Glutamatergic neuron (in vitro differentiated cells): Measurements from ENCODE around the gene CALHM4. TPM values are rescaled to one million over a fixed set of nuclear protein-coding genes. Genes with fewer than 3 reads are reported as not detected.

Source experiments
- DNase-seq: peaks from one replicate; pipeline ENCODE4 v3.0.0; 2022
- H3K27ac Mint-ChIP-seq: one replicate; pipeline ENCODE4 v1.8.0; 2020; ENCODE audit warnings: mild to moderate bottlenecking, mixed read lengths, inconsistent platforms; ENCODE audit not compliant: unreplicated experiment
- H3K27me3 Mint-ChIP-seq: one replicate; pipeline ENCODE4 v1.8.0; 2020; ENCODE audit warnings: mild to moderate bottlenecking, moderate library complexity, mixed read lengths, inconsistent platforms; ENCODE audit not compliant: unreplicated experiment
- H3K36me3 Mint-ChIP-seq: one replicate; pipeline ENCODE4 v1.8.0; 2020; ENCODE audit warnings: mild to moderate bottlenecking, mixed read lengths, inconsistent platforms; ENCODE audit not compliant: unreplicated experiment
- H3K4me1 Mint-ChIP-seq: one replicate; pipeline ENCODE4 v1.8.0; 2020; ENCODE audit warnings: mild to moderate bottlenecking, low read depth, mixed read lengths, inconsistent platforms; ENCODE audit not compliant: unreplicated experiment
- H3K4me3 Mint-ChIP-seq: one replicate; pipeline ENCODE4 v1.8.0; 2020; ENCODE audit warnings: mild to moderate bottlenecking, mixed read lengths, inconsistent platforms; ENCODE audit not compliant: unreplicated experiment
- H3K9me3 Mint-ChIP-seq: one replicate; pipeline ENCODE4 v1.8.0; 2020; ENCODE audit warnings: mild to moderate bottlenecking, moderate library complexity, mixed read lengths, inconsistent platforms; ENCODE audit not compliant: unreplicated experiment
- CTCF ChIP-seq: fragments of 200-600 bp; sonication (generic); IDR thresholded peaks from one replicate; pipeline ENCODE4 v1.5.0; 2021; ENCODE audit not compliant: partially characterized antibody, unreplicated experiment
- total RNA-seq: library from RNA; stranded (reverse); fragmentation: NEBNext Ultra II Directional; extraction: Animal tissue kit (Norgen Biotek cat#: 25700); gene quantifications from one replicate; pipeline ENCODE4 v1.2.1, GENCODE V29; 2021; ENCODE audit not compliant: unreplicated experiment

CALHM4 gene
- total RNA-seq, 1 donor from 2014 or later = not detected

- no peak for DNase-seq
- no peak overlapping the region for H3K4me3 Mint-ChIP-seq
- H3K36me3 Mint-ChIP-seq = no peaks in the 10 kb centered on the region
- H3K4me1 Mint-ChIP-seq = no peaks in the 10 kb centered on the region
- TF ChIP-seq CTCF = no peak
- peaks cover 2% of the 10 kb centered on the region for H3K27me3 Mint-ChIP-seq
- H3K27ac Mint-ChIP-seq = no peak overlapping the region
- H3K9me3 Mint-ChIP-seq = no peaks in the 10 kb centered on the region
Measured at GRCh38 chr6:116556065-116556464, 2.5 kb downstream of the CALHM4 start.

- peaks cover 2% of the 10 kb centered on the region for H3K27me3 Mint-ChIP-seq
- no peaks in the 10 kb centered on the region for H3K9me3 Mint-ChIP-seq
- no peaks in the 10 kb centered on the region for H3K36me3 Mint-ChIP-seq
- DNase-seq = no peak
- no peak for TF ChIP-seq CTCF
- H3K27ac Mint-ChIP-seq = no peak overlapping the region
- peaks cover 2% of the 10 kb centered on the region for H3K4me1 Mint-ChIP-seq
- H3K4me3 Mint-ChIP-seq = no peak overlapping the region
Measured at GRCh38 chr6:116556814-116557415, 3.4 kb downstream of the CALHM4 start.

- peaks cover 2% of the 10 kb centered on the region for H3K27me3 Mint-ChIP-seq
- H3K36me3 Mint-ChIP-seq = no peaks in the 10 kb centered on the region
- H3K4me1 Mint-ChIP-seq = peaks cover 2% of the 10 kb centered on the region
- H3K27ac Mint-ChIP-seq = no peak overlapping the region
- H3K9me3 Mint-ChIP-seq = no peaks in the 10 kb centered on the region
- H3K4me3 Mint-ChIP-seq = no peak overlapping the region
- DNase-seq = no peak
- TF ChIP-seq CTCF = no peak
Measured at GRCh38 chr6:116557893-116558292, 4.3 kb downstream of the CALHM4 start.

- Mint-ChIP-seq H3K4me1 (peaks cover 2% of the 10 kb centered on the region), H3K36me3 (no peaks in the 10 kb centered on the region), H3K27me3 (peaks cover 2% of the 10 kb centered on the region), H3K9me3 (peaks cover 2% of the 10 kb centered on the region), H3K27ac (no peak overlapping the region), H3K4me3 (no peak overlapping the region)
- no peak for DNase-seq
- no peak for TF ChIP-seq CTCF
Measured at GRCh38 chr6:116560130-116560529, 6.6 kb downstream of the CALHM4 start.

GRCh38 chr6:116561377-116562018 lies 7.9 kb downstream of the CALHM4 start:
- DNase-seq = peak; percentile 78
- H3K36me3 Mint-ChIP-seq = no peaks in the 10 kb centered on the region
- no peak overlapping the region for H3K27ac Mint-ChIP-seq
- peaks cover 2% of the 10 kb centered on the region for H3K4me1 Mint-ChIP-seq
- no peak overlapping the region for H3K4me3 Mint-ChIP-seq
- TF ChIP-seq CTCF = peak; percentile 89
- H3K27me3 Mint-ChIP-seq = peaks cover 2% of the 10 kb centered on the region
- peaks cover 2% of the 10 kb centered on the region for H3K9me3 Mint-ChIP-seq
